GM12892 (cell line): Measurements from ENCODE around the gene CBX8.

Experiments used
- DNase-seq: peaks from one replicate; pipeline ENCODE4 v3.0.0; 2011; ENCODE audit not compliant: insufficient read length
- FAIRE-seq: peaks from 2 replicates; lab custom pipeline; 2011; peaks lifted over from hg19 to GRCh38; lab: Jason Lieb, UNC
- POLR2A ChIP-seq: IDR thresholded peaks from 2 replicates; pipeline ENCODE4 v1.6.1; 2011; ENCODE audit warnings: low read depth, low read length, control low read depth
- POLR2AphosphoS5 ChIP-seq: IDR thresholded peaks from 2 replicates; pipeline ENCODE4 v1.6.1; 2011; ENCODE audit warnings: low read depth, low read length, control low read depth
- TAF1 ChIP-seq: IDR thresholded peaks from 2 replicates; pipeline ENCODE4 v1.6.1; 2011; ENCODE audit warnings: low read depth, mild to moderate bottlenecking, control low read depth, low read length, borderline replicate concordance

CBX8 gene

DNA sequence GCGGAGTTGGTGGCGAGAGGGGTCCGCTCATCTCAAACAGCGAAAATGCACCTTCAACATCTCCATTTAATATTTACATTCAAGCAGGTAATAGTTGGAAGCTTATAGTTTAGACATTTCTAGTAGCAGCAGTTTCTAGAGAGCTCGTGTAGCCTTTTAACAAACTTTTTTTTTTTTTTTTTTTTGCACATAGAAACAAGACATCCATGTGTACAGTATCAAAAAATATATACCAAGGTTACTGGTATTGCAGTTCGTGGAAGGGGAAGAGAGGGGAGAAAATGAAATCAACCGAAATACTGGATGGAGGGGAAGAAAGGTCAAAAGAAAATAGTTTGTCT is 36.2 kb upstream of the CBX8 start:
- TF ChIP-seq POLR2AphosphoS5 (no peak), POLR2A (no peak), TAF1 (no peak)
- DNase-seq (no peak), FAIRE-seq (no peak)

DNA sequence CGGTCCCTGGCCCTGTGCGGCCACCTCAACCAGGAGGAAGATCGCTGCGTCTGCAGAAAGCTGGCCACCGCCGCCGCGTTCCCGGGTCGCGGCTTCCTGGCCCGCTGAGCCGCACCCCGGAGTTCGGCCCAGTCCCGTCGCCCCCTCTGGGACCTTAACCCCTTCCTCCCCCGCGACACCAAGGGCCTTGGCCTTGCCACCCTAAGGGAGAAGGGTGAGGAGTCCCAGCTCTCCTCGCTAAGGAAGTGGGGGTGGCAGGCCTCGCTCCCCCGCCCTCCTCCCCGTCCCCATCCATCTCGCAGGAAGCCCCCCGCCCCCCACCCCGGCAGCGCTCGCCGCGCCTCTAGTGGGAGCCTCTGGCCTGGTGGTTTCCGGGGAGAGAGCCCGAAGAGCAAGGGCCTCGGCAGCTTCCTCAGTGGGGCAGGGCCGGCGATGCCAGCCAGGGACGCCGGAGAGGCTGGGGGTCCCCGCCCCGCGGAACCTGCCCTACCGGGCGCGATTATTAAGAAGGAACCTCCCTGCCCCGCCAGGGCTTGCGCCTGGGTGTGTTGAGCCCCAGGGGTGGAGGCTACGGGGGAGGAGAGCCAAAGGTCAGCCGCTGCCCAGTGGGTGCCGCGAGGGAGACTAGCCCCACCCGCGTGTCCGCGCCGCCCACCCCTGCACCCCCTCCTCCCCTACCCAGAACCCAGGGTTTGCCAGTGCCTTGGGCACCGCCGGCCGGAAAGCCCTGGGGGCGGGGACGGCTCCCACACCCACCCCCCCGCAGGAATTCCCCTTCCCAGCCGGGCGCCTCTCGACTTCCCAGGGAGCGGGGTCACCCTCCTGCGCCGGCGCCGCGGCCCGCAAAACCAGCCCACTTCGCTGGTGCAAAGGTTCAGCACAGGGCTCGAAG is 35.6 kb upstream of the CBX8 start:
- TF ChIP-seq POLR2A = peak; percentile 31; the same call in 1 of the 2 replicates
- 0 out of 2 replicates have a peak, but pooled peaks have one; percentile 13 for TF ChIP-seq POLR2AphosphoS5
- TF ChIP-seq TAF1 = no peak
- DNase-seq = no peak
- FAIRE-seq = no peak

DNA sequence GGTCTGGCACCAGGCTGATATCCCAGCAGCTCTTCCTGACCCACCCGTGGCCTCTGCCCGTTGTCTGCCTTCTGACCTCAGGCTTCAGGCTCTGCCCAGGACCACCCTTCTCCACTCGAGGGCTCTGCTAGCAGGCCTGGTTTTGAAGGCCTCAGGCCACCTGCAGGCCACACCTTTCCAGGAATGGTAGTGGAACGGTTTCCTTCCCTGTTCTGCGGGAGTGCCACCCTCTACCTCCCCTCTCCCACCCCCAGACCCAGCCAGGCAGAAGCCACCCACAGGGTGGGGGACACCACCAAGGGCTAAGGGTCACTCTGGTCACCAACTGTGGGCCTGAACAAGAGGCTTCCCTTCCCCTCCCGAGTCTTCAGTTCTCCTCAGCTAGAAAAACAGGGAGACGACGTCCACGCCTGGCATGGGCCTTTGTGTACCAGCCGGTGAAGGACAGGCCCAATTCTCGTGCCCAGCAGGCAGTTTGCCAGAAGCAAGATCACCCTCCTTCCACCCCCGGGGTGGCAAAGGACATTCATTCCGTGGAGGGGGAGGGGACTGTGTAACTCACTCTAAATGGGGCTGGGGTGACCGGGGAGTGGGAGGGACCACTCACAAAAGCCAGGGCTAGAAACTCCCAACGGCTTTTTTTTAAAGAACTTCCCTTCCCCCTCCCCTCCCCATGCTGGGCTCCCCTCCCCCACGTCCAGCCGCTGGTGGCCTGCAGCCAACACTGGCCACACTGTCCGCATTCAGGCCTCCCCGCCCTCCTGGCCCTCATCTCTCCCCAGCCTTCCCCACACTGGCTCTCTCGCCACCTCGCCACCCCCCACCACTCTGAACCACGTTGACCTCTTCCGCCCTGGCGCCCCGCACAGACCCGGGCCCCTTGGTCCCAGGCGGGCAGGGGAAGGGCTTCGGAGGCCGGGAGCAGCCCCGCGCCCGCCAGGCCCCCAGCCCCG is 34.7 kb upstream of the CBX8 start:
- TF ChIP-seq POLR2AphosphoS5 (no peak), POLR2A (no peak), TAF1 (no peak)
- FAIRE-seq (no peak), DNase-seq (no peak)

DNA sequence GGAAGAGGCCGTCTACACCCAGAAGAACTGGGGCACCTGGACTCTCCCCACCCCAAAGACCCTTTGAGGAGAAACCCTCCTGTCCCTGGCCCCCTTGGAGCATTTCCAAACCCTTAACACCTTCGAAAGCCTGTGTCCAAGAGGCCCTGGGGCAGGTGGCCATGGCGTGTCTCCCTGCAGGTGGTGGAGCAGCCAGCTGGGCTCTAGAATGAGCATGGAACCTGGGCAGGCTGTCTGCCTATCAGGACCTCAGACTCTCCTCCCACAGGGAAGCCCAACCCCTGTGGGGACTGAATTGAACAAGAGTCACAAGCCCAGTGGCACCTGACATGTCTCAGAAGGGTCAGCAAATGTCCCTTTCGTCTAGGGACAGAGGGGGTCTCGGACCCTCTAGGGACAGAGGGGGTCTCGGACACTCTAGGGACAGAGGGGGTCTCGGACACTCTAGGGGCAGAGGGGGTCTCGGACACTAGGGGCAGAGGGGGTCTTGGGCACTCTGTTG is 33.9 kb upstream of the CBX8 start:
- TF ChIP-seq POLR2AphosphoS5 (no peak), TAF1 (no peak), POLR2A (no peak)
- DNase-seq (no peak), FAIRE-seq (no peak)

DNA sequence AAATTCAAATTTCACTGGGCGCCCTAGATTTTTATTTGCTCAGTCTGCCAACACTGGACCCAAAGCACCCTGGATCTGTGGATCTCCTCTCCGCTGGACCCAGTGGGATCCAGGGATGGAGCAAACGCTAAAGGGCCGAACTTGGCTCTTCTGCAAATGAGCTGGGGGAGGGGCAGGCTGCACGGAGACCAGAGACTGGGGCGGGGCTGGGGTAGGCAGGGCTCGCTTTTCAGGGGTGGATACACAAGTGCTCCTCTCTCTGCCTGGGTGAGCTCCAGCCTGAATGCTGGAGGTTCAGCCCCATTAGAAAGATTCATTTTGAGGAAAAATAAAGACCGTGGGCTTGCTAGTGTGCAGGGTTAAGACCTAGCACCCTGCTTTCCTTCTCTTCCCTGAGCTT is 33.4 kb upstream of the CBX8 start:
- DNase-seq (no peak), FAIRE-seq (no peak)
- no peak for TF ChIP-seq POLR2AphosphoS5
- no peak for TF ChIP-seq POLR2A
- TF ChIP-seq TAF1 = no peak

DNA sequence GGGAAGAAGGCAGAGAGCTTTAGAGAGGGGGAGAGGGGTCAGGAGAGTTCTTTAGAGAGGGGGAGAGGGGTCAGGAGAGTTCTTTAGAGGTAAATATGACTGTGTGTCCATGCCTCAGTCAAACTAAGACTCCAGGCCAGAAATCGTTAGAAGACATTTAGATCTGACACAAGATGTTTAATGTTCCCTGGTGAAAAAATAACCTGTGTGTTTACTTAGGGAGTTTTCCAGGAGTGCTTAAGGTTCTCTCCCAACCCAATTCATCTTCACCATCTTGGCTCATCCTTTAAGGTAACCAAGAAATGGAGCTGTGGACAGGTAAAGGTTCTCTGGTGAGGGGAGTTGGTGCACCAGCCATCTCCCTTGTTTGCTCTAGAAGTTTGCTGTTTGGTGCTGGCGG is 32.6 kb upstream of the CBX8 start:
- FAIRE-seq (no peak), DNase-seq (no peak)
- TF ChIP-seq POLR2A (no peak), POLR2AphosphoS5 (no peak), TAF1 (no peak)

DNA sequence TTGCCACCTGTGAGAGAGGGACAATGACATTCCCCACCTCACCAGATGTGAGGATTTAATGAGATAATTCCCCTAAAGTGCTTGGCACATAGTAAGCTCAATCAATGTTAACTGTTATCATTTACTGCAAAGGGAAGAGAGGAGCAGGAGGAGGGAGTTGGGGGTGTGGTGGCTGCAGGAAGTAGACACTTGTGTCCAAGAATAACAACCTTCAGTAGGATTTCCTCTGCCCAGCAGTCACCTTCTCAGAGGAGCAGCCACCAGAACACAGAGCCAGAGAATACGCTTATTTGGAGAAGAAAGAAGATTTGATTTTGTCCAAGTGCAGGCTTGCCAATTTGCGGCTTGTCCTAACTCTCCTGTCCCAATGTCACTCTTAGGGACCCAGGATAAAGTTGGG is 32.1 kb upstream of the CBX8 start:
- no peak for DNase-seq
- FAIRE-seq = no peak
- TF ChIP-seq POLR2A = no peak
- no peak for TF ChIP-seq TAF1
- TF ChIP-seq POLR2AphosphoS5 = no peak

DNA sequence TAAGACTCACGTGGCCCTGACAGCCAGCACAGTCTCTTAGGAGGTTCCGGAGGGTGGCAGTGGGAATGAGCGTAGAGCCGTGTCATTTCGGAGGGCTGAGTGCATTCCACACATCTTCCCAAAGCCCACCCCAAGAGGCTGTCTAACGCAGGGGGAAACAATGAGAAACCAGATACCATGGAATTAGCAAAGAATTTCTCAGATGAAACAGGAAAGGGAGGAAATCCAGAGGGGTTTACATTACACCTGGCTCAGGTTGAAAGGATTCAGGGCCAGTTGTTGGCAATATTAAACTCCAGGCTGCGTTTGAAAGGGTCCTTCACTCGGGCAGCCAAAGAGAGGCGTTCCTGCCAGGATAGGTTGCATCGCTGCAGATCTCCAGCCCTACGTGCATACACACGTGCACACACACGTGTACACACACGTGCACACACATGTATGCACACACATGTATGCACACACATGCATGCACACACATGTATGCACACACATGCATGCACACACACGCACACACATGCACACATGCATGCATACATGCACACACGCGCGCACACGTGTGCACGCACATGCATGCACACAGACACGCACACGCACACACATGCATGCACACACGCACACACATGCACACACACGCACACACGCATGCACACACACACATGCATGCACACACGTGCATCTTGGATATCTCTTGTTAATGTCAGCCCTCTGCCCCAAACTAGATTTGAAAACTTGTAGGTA is 30.1 kb upstream of the CBX8 start:
- FAIRE-seq = no peak
- TF ChIP-seq POLR2AphosphoS5 (no peak), POLR2A (no peak), TAF1 (no peak)
- DNase-seq = no peak

DNA sequence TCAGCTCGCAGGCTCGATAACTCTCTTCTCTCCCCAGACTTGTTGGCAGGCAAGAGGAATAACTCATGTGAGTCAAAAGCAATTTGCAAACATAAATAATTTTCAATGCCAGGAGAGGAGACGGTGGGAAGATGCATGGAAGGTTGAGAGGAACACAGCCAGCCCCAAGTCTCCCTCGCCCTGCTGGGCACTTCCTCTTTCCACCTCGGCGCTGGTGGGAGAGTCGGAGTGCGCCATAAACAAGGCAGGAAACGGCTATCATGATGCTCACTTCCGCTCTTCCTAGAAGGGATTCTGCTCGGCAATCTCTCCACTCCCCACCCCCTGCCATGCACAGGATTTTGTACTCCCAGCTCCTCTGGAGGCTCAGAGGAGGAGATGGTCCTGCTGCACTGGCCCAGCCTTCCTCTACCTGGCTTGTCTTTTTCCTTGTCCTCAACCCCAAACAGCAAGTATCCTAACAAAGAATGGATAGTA is 29.4 kb upstream of the CBX8 start:
- no peak for TF ChIP-seq POLR2AphosphoS5
- no peak for TF ChIP-seq TAF1
- TF ChIP-seq POLR2A = no peak
- DNase-seq = no peak
- no peak for FAIRE-seq

DNA sequence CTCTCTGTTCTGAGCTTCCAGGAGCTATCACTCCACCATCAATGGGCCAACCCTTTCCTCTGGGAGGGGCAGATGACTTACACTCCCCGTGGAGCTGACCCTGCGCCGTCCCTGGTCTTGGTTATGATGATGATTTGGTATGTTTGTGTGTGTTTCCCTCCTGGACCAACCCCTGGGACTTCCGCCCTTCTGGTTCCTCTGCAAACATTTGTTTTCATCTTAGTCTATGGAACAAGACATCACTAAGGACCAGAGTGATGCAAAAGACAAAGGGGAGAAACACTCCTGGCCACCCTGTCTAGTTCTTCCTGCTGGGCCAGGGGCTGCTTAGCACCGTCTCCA is 28.7 kb upstream of the CBX8 start:
- FAIRE-seq = no peak
- no peak for DNase-seq
- TF ChIP-seq TAF1 (no peak), POLR2AphosphoS5 (no peak), POLR2A (no peak)

DNA sequence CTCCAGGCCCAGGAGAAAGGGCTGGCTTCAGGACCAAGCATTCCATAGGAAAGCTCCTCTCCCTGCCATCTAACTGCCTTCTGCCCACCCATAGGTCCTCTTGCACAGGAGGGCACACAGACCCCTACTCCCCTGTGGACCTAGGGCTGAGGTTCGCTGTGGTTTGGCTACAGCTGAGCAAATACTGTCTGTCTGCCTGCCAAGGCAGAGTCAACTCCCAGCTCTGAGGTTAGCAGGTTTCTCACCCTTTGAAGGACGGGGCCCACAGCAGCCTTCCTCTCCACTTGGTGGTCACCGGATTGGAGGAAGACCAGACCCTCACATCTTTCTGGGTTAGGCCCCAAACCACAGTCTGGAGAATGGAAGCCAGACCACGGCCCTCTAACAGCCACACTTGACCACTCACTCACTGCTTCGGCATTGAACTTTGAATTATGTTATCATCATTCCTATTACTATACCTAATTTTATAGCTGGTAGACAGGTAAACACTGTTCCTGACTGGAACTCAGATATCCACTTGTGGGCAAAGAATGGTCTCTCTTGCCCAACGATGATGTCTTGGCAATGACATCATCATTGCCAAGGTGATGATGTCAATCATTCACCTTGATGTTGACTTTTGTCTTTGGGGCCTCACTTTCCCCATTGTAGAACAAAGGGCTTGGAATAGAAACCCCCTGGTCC is 28.2 kb upstream of the CBX8 start:
- TF ChIP-seq POLR2AphosphoS5 = no peak
- no peak for TF ChIP-seq TAF1
- no peak for TF ChIP-seq POLR2A
- DNase-seq (no peak), FAIRE-seq (no peak)
